NCI-H226 (cell line): ENCODE measurements around the gene TNNC1.

Source experiments
- DNase-seq: peaks from one replicate; pipeline ENCODE4 v3.0.0-alpha.2; 2015

TNNC1 gene

GRCh38 chr3:52428151-52429005 is 25.5 kb downstream of the TNNC1 start:
- DNase-seq: no peak

- DNase-seq: no peak
Observed at GRCh38 chr3:52423173-52423572, 30.7 kb downstream of the TNNC1 start.

GRCh38 chr3:52422669-52423068 is 31.2 kb downstream of the TNNC1 start:
- DNase-seq: no peak

GRCh38 chr3:52420388-52420787 is 33.5 kb downstream of the TNNC1 start:
- DNase-seq: no peak

- no peak for DNase-seq
Observed at GRCh38 chr3:52415800-52416199, 38.0 kb downstream of the TNNC1 start.

- DNase-seq: no peak
Observed at GRCh38 chr3:52408466-52408865, 45.4 kb downstream of the TNNC1 start.

- DNase-seq: no peak
Observed at GRCh38 chr3:52407779-52408178, 46.1 kb downstream of the TNNC1 start.

- DNase-seq: no peak
Observed at GRCh38 chr3:52406791-52407510, 46.9 kb downstream of the TNNC1 start.

GRCh38 chr3:52406231-52406661 is 47.6 kb downstream of the TNNC1 start:
- DNase-seq: no peak

GRCh38 chr3:52405601-52406110 is 48.2 kb downstream of the TNNC1 start:
- DNase-seq: no peak

GRCh38 chr3:52405066-52405465 is 48.8 kb downstream of the TNNC1 start:
- no peak for DNase-seq

- no peak for DNase-seq
Observed at GRCh38 chr3:52404391-52404790, 49.5 kb downstream of the TNNC1 start.

GRCh38 chr3:52403955-52404354 is 49.9 kb downstream of the TNNC1 start:
- DNase-seq: no peak

GRCh38 chr3:52403271-52403841 is 50.5 kb downstream of the TNNC1 start:
- no peak for DNase-seq

GRCh38 chr3:52402706-52403270 is 51.1 kb downstream of the TNNC1 start:
- DNase-seq: no peak

- DNase-seq: no peak
Observed at GRCh38 chr3:52402101-52402521, 51.7 kb downstream of the TNNC1 start.

GRCh38 chr3:52401551-52401950 is 52.3 kb downstream of the TNNC1 start:
- no peak for DNase-seq
